SK-N-SH (cell line): ENCODE measurements around the gene UNC79. TPM values are rescaled to one million over a fixed set of nuclear protein-coding genes. Genes with fewer than 3 reads are reported as not detected.

Experiments used
- CTCF ChIA-PET: fragments of 300-600, 350-600 bp; formaldehyde crosslinking; extraction: SDS; loops from one replicate; lab custom pipeline; 2021; lab: Yijun Ruan, JAX
- POLR2A ChIA-PET: fragments of 350-600 bp; sonication (Branson Sonifier 250); formaldehyde crosslinking; extraction: SDS; loops from one replicate; lab custom pipeline; 2020; ENCODE audit warnings: antibody characterized with exemption, inconsistent platforms; lab: Yijun Ruan, JAX
- DNase-seq: peaks from one replicate; pipeline ENCODE4 v3.0.0; 2012
- H2AFZ ChIP-seq: fragments of 200-600 bp; sonication (generic); 2 replicates; pipeline ENCODE4 v1.8.1; 2016; ENCODE audit warnings: antibody characterized with exemption, mild to moderate bottlenecking, low read depth
- H3F3A ChIP-seq: fragments of 200-600 bp; sonication (generic); replicated peaks from 2 replicates; pipeline ENCODE3; 2016; ENCODE audit warnings: antibody characterized with exemption, mild to moderate bottlenecking; ENCODE audit not compliant: insufficient read depth
- H3K27ac ChIP-seq, 2 experiments: fragments of 200-500 bp in 1 of 2; fragments of 200-600 bp in 1 of 2; sonication (Bioruptor generic) in 1 of 2; sonication (generic), shearing (Covaris generic) in 1 of 2; 2 replicates each; pipeline versions ENCODE4 v1.5.1 to v1.6.1; 2014 to 2016; ENCODE audit warnings: low read depth in 2 of 2, inconsistent platforms in 1 of 2, low read length in 1 of 2, mild to moderate bottlenecking in 1 of 2, mixed read lengths in 1 of 2
- H3K27me3 ChIP-seq: fragments of 200-600 bp; sonication (generic), shearing (Covaris generic); 2 replicates; pipeline ENCODE4 v1.6.1; 2016; ENCODE audit warnings: mixed run types; ENCODE audit not compliant: insufficient read depth
- H3K36me3 ChIP-seq, 2 experiments: fragments of 200-500 bp in 1 of 2; fragments of 200-600 bp in 1 of 2; sonication (Bioruptor generic) in 1 of 2; sonication (generic) in 1 of 2; replicated peaks in 1 of 2; 2 replicates each; pipeline versions ENCODE3 to v1.5.1; 2014 to 2016; ENCODE audit warnings: low read length in 1 of 2, mild to moderate bottlenecking in 1 of 2; ENCODE audit not compliant: insufficient read depth in 2 of 2, control insufficient read depth in 1 of 2
- H3K4me1 ChIP-seq, 2 experiments: fragments of 200-500 bp in 1 of 2; fragments of 200-600 bp in 1 of 2; sonication (Bioruptor generic) in 1 of 2; sonication (generic), shearing (Covaris generic) in 1 of 2; 2 replicates each; pipeline versions ENCODE4 v1.5.1 to v1.6.1; 2014 to 2016; ENCODE audit warnings: low read depth in 1 of 2, low read length in 1 of 2, mixed run types in 1 of 2; ENCODE audit not compliant: insufficient read depth in 2 of 2, control insufficient read depth in 1 of 2
- H3K4me2 ChIP-seq: fragments of 200-600 bp; sonication (generic), shearing (Covaris generic); 2 replicates; pipeline ENCODE4 v1.6.1; 2017; ENCODE audit warnings: mixed run types
- H3K4me3 ChIP-seq, 2 experiments: fragments of 200-500 bp in 1 of 2; fragments of 200-600 bp in 1 of 2; sonication (Bioruptor generic) in 1 of 2; sonication (generic), shearing (Covaris generic) in 1 of 2; 2 replicates each; pipeline versions ENCODE4 v1.5.1 to v1.8.1; 2014 to 2016; ENCODE audit warnings: low read depth in 2 of 2, inconsistent platforms in 1 of 2, low read length in 1 of 2, mild to moderate bottlenecking in 1 of 2, mixed read lengths in 1 of 2, moderate library complexity in 1 of 2
- H3K79me2 ChIP-seq: fragments of 200-600 bp; sonication (generic); 2 replicates; pipeline ENCODE4 v1.8.1; 2017; ENCODE audit warnings: mild to moderate bottlenecking; ENCODE audit not compliant: insufficient read depth
- H3K9ac ChIP-seq: fragments of 200-600 bp; sonication (generic); 2 replicates; pipeline ENCODE4 v1.6.1; 2017; ENCODE audit warnings: mixed run types
- H3K9me2 ChIP-seq: fragments of 200-600 bp; sonication (generic); 2 replicates; pipeline ENCODE4 v1.6.1; 2017; ENCODE audit warnings: mixed run types
- H3K9me3 ChIP-seq: fragments of 200-600 bp; sonication (generic); 2 replicates; pipeline ENCODE4 v1.6.1; 2017; ENCODE audit warnings: mixed run types, mild to moderate bottlenecking, moderate library complexity
- H4K20me1 ChIP-seq: fragments of 200-600 bp; sonication (generic); 2 replicates; pipeline ENCODE4 v1.6.1; 2017; ENCODE audit warnings: mild to moderate bottlenecking, mixed run types; ENCODE audit not compliant: insufficient read depth
- MEF2A ChIP-seq: IDR thresholded peaks from 2 replicates; pipeline ENCODE4 v1.4.0; 2012; ENCODE audit warnings: low read depth, borderline replicate concordance
- NFIC ChIP-seq: IDR thresholded peaks from 2 replicates; pipeline ENCODE4 v1.4.0; 2012; ENCODE audit warnings: borderline replicate concordance
- RAD21 ChIP-seq: IDR thresholded peaks from 2 replicates; pipeline ENCODE4 v1.6.1; 2012; ENCODE audit warnings: mild to moderate bottlenecking, low read length
- TCF12 ChIP-seq: IDR thresholded peaks from 2 replicates; pipeline ENCODE4 v1.4.0; 2012
- WGBS: methylation state at CpG from one replicate; pipeline ENCODE4 v1.1.6; 2017; ENCODE audit warnings: low lambda C conversion rate; 5-methylcytosine and 5-hydroxymethylcytosine counted together
- polyA plus RNA-seq, 3 experiments: library from polyadenylated mRNA; depleted of rRNA; stranded (reverse); fragments of >200 nt; gene quantifications; 2 replicates each; pipeline ENCODE4 v1.2.3, GENCODE V29; 2012
- TF ChIP-seq, protein P1 (sequence below): fragments of 150-350 bp; IDR thresholded peaks from 2 replicates; pipeline ENCODE4 v1.6.1; 2017; ENCODE audit warnings: antibody characterized with exemption, low read length, low read depth, borderline replicate concordance
- TF ChIP-seq, protein P2 (sequence below): fragments of 150-350 bp; IDR thresholded peaks from 2 replicates; pipeline ENCODE4 v1.6.1; 2016; ENCODE audit warnings: mild to moderate bottlenecking, low read depth, low read length
- TF ChIP-seq, protein P3 (sequence below): IDR thresholded peaks from 2 replicates; pipeline ENCODE4 v1.4.0; 2012; ENCODE audit warnings: low read depth, borderline replicate concordance
- TF ChIP-seq, protein P4 (sequence below): IDR thresholded peaks from 2 replicates; pipeline ENCODE4 v1.6.1; 2012; ENCODE audit warnings: mild to moderate bottlenecking, low read depth, low read length, moderate library complexity

The UNC79 gene
- polyA plus RNA-seq, 1 of the 3 experiments (the other 2 are of a cell fraction) = 0.10 TPM

DNA sequence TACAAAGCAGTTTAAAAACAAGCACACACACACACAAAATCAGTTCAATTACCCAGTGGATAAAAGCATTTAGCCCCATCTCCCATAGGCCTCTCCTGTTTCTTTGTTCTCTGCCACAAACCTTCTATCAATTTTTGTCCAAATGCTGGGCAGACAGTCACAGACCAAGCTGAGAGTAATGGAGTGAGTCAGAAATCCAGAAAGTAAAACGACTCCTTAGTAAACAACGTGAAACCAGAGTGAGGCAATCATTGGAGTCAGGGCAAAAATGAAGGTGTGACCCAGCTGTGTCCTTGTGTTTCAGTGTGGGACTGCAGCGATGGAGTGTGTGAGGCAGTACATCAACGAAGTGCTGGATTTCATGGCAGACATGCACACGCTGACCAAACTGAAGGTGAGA, 255.5 kb downstream of the UNC79 start:
- ChIA-PET POLR2A (no interaction called here), CTCF (interaction anchor here (0.7 to 2.2 kb wide), 3 partner anchors 12 to 217 kb away, joined by 3 to 8 read pairs (median 3); no protein-coding TSS in a partner anchor)
- 25% methylated on average over 5 of the region's 5 CpGs for WGBS
- Histone ChIP-seq H3K4me2 (no peak overlapping the region), H3K4me1 (no peaks in the 10 kb centered on the region; a peak in 2 of 4 replicates), H3K9ac (no peak overlapping the region), H3K36me3 (no peaks in the 10 kb centered on the region), H3K27ac (no peak overlapping the region), H4K20me1 (no peaks in the 10 kb centered on the region), H3F3A (no peaks in the 10 kb centered on the region), H3K27me3 (no peaks in the 10 kb centered on the region), H3K4me3 (no peak overlapping the region), H3K9me2 (no peaks in the 10 kb centered on the region), H2AFZ (no peak overlapping the region), H3K79me2 (no peaks in the 10 kb centered on the region), H3K9me3 (0 out of 2 replicates have a peak, but pooled peaks cover 4% of the 10 kb centered on the region)
- TF ChIP-seq MEF2A (no peak), TCF12 (no peak), NFIC (no peak), RAD21 (no peak)
- TF ChIP-seq, protein P1, sequence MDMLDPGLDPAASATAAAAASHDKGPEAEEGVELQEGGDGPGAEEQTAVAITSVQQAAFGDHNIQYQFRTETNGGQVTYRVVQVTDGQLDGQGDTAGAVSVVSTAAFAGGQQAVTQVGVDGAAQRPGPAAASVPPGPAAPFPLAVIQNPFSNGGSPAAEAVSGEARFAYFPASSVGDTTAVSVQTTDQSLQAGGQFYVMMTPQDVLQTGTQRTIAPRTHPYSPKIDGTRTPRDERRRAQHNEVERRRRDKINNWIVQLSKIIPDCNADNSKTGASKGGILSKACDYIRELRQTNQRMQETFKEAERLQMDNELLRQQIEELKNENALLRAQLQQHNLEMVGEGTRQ = no peak
- TF ChIP-seq, protein P2, sequence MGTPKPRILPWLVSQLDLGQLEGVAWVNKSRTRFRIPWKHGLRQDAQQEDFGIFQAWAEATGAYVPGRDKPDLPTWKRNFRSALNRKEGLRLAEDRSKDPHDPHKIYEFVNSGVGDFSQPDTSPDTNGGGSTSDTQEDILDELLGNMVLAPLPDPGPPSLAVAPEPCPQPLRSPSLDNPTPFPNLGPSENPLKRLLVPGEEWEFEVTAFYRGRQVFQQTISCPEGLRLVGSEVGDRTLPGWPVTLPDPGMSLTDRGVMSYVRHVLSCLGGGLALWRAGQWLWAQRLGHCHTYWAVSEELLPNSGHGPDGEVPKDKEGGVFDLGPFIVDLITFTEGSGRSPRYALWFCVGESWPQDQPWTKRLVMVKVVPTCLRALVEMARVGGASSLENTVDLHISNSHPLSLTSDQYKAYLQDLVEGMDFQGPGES = no peak
- TF ChIP-seq, protein P3, sequence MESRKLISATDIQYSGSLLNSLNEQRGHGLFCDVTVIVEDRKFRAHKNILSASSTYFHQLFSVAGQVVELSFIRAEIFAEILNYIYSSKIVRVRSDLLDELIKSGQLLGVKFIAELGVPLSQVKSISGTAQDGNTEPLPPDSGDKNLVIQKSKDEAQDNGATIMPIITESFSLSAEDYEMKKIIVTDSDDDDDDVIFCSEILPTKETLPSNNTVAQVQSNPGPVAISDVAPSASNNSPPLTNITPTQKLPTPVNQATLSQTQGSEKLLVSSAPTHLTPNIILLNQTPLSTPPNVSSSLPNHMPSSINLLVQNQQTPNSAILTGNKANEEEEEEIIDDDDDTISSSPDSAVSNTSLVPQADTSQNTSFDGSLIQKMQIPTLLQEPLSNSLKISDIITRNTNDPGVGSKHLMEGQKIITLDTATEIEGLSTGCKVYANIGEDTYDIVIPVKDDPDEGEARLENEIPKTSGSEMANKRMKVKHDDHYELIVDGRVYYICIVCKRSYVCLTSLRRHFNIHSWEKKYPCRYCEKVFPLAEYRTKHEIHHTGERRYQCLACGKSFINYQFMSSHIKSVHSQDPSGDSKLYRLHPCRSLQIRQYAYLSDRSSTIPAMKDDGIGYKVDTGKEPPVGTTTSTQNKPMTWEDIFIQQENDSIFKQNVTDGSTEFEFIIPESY = no peak
- TF ChIP-seq, protein P4, sequence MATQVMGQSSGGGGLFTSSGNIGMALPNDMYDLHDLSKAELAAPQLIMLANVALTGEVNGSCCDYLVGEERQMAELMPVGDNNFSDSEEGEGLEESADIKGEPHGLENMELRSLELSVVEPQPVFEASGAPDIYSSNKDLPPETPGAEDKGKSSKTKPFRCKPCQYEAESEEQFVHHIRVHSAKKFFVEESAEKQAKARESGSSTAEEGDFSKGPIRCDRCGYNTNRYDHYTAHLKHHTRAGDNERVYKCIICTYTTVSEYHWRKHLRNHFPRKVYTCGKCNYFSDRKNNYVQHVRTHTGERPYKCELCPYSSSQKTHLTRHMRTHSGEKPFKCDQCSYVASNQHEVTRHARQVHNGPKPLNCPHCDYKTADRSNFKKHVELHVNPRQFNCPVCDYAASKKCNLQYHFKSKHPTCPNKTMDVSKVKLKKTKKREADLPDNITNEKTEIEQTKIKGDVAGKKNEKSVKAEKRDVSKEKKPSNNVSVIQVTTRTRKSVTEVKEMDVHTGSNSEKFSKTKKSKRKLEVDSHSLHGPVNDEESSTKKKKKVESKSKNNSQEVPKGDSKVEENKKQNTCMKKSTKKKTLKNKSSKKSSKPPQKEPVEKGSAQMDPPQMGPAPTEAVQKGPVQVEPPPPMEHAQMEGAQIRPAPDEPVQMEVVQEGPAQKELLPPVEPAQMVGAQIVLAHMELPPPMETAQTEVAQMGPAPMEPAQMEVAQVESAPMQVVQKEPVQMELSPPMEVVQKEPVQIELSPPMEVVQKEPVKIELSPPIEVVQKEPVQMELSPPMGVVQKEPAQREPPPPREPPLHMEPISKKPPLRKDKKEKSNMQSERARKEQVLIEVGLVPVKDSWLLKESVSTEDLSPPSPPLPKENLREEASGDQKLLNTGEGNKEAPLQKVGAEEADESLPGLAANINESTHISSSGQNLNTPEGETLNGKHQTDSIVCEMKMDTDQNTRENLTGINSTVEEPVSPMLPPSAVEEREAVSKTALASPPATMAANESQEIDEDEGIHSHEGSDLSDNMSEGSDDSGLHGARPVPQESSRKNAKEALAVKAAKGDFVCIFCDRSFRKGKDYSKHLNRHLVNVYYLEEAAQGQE = no peak
- no peak for DNase-seq
